OCI-LY7 (cell line): ENCODE data around the gene SLC37A1. TPM values are rescaled to one million over a fixed set of nuclear protein-coding genes. Genes with fewer than 3 reads are reported as not detected.
A peak's percentile ranks its signal among the peaks of the same experiment; 100 is the strongest.

Experiments used
- BruUV-seq: library from RNA; stranded (reverse); fragments of 400-500 nt; replicated peaks from 2 replicates; lab custom pipeline; 2021; lab: Mats Ljungman, UMichigan
- CTCF ChIA-PET: fragments of 300-600 bp; sonication (Branson Sonifier 250); formaldehyde crosslinking; loops from one replicate; lab custom pipeline; 2022; ENCODE audit warnings: antibody characterized with exemption; ENCODE audit not compliant: unreplicated experiment; lab: Charles Lee
- POLR2A ChIA-PET: fragments of 300-600 bp; sonication (Branson Sonifier 250); formaldehyde crosslinking; loops from one replicate; lab custom pipeline; 2022; ENCODE audit warnings: antibody characterized with exemption; lab: Charles Lee
- DNase-seq: peaks from one replicate; pipeline ENCODE4 v3.0.0-alpha.2; 2015; ENCODE audit warnings: low spot score
- H2AFZ ChIP-seq: fragments of 200-600 bp; sonication (generic), shearing (Covaris generic); 2 replicates; pipeline ENCODE4 v1.6.1; 2014; ENCODE audit warnings: mild to moderate bottlenecking, antibody characterized with exemption, low read length, moderate library complexity
- H3K27ac ChIP-seq: fragments of 200-600 bp; sonication (generic); 2 replicates; pipeline ENCODE4 v1.5.1; 2014; ENCODE audit warnings: mixed run types, low read depth, mild to moderate bottlenecking, moderate library complexity, low read length, inconsistent platforms; ENCODE audit not compliant: poor library complexity, severe bottlenecking
- H3K36me3 ChIP-seq: fragments of 200-600 bp; sonication (generic); 2 replicates; pipeline ENCODE4 v1.6.1; 2014; ENCODE audit warnings: mild to moderate bottlenecking, antibody characterized with exemption, low read length, moderate library complexity, mixed read lengths; ENCODE audit not compliant: insufficient read depth
- H3K4me1 ChIP-seq: fragments of 200-600 bp; sonication (generic); 2 replicates; pipeline ENCODE4 v1.5.1; 2014; ENCODE audit warnings: mild to moderate bottlenecking, low read length; ENCODE audit not compliant: insufficient read depth, poor library complexity, severe bottlenecking
- H3K4me2 ChIP-seq: fragments of 200-600 bp; sonication (generic); 2 replicates; pipeline ENCODE4 v1.6.1; 2014; ENCODE audit warnings: mild to moderate bottlenecking, low read length
- H3K4me3 ChIP-seq: fragments of 200-600 bp; sonication (generic); 2 replicates; pipeline ENCODE4 v1.5.1; 2014; ENCODE audit warnings: mild to moderate bottlenecking, low read depth, low read length; ENCODE audit not compliant: poor library complexity, severe bottlenecking
- H3K79me2 ChIP-seq: fragments of 200-600 bp; sonication (generic); 2 replicates; pipeline ENCODE4 v1.6.1; 2016; ENCODE audit warnings: low read depth, mild to moderate bottlenecking, low read length, moderate library complexity, mixed read lengths; ENCODE audit not compliant: insufficient read depth
- H3K9me2 ChIP-seq: fragments of 200-600 bp; sonication (generic); 2 replicates; pipeline ENCODE4 v1.6.1; 2016; ENCODE audit warnings: mild to moderate bottlenecking, low read length, mixed read lengths; ENCODE audit not compliant: insufficient read depth
- H3K9me3 ChIP-seq: fragments of 200-600 bp; sonication (generic); 2 replicates; pipeline ENCODE4 v1.6.1; 2014; ENCODE audit warnings: mild to moderate bottlenecking, mixed run types, low read length, mixed read lengths
- H4K20me1 ChIP-seq: fragments of 200-600 bp; sonication (generic); 2 replicates; pipeline ENCODE4 v1.6.1; 2014; ENCODE audit warnings: mild to moderate bottlenecking, antibody characterized with exemption, low read length, moderate library complexity, mixed read lengths; ENCODE audit not compliant: insufficient read depth
- CTCF ChIP-seq: fragments of 200-600 bp; sonication (generic); conservative IDR thresholded peaks from 2 replicates; pipeline ENCODE4 v1.5.1; 2014; ENCODE audit warnings: mild to moderate bottlenecking, antibody characterized with exemption, low read length, moderate library complexity, mixed read lengths
- EZH2phosphoT487 ChIP-seq: fragments of 200-600 bp; sonication (generic); IDR thresholded peaks from 2 replicates; pipeline ENCODE4 v1.6.1; 2018; ENCODE audit warnings: low read depth, borderline replicate concordance, mild to moderate bottlenecking, mixed run types, antibody characterized with exemption, low read length, moderate library complexity, mixed read lengths
- intact Hi-C: fragments of 100-400 bp; cut with micrococcal nuclease; formaldehyde crosslinking; loops from one replicate; pipeline ENCODE4 v1.10.0; 2022; ENCODE audit not compliant: unreplicated experiment
- total RNA-seq, 2 experiments: library from RNA; depleted of rRNA in 1 of 2; stranded (reverse); fragments of >200 nt in 1 of 2; shearing (Covaris generic) in 1 of 2; gene quantifications; 2 replicates each; pipeline ENCODE4 v1.2.3, GENCODE V29; 2014 to 2022

The SLC37A1 gene
- total RNA-seq, 2 experiments from 2014 or later = 22.5 to 27.6 TPM

GRCh38 chr21:42471206-42471605 is 42.4 kb upstream of the SLC37A1 start:
- POLR2A ChIA-PET = no interaction called here
- intact Hi-C loops = no loop called here

GRCh38 chr21:42471716-42472330 is 41.8 kb upstream of the SLC37A1 start:
- no peaks in the 10 kb centered on the region for H3K79me2 ChIP-seq
- TF ChIP-seq CTCF (no peak), EZH2phosphoT487 (no peak)
- H2AFZ ChIP-seq = peak overlapping the region; percentile 79
- peak overlapping the region; percentile 45 for H3K4me2 ChIP-seq
- peak overlapping the region; percentile 37 for H3K27ac ChIP-seq
- no peaks in the 10 kb centered on the region for H3K9me2 ChIP-seq
- intact Hi-C loops = no loop called here
- H3K9me3 ChIP-seq = no peaks in the 10 kb centered on the region
- BruUV-seq = no TSS peak
- no peaks in the 10 kb centered on the region for H4K20me1 ChIP-seq
- H3K4me3 ChIP-seq = no peak overlapping the region
- peak; percentile 62 for DNase-seq
- H3K36me3 ChIP-seq = no peaks in the 10 kb centered on the region
- ChIA-PET POLR2A (no interaction called here), CTCF (no interaction called here)
- peaks cover 51% of the 10 kb centered on the region for H3K4me1 ChIP-seq

More at GRCh38 chr21:42471206-42471605, 42.4 kb upstream of the SLC37A1 start:
- H3K27ac ChIP-seq = peak overlapping the region; percentile 37
- CTCF ChIA-PET = no interaction called here
- no peaks in the 10 kb centered on the region for H3K9me3 ChIP-seq
- H3K4me1 ChIP-seq = peaks cover 55% of the 10 kb centered on the region
- no peak for TF ChIP-seq EZH2phosphoT487
- TF ChIP-seq CTCF = no peak
- no TSS peak for BruUV-seq
- H3K9me2 ChIP-seq = no peaks in the 10 kb centered on the region
- no peak for DNase-seq
- H3K36me3 ChIP-seq = no peaks in the 10 kb centered on the region
- no peak overlapping the region for H3K4me3 ChIP-seq
- peak overlapping the region; percentile 79; the same call in 1 of the 2 replicates for H2AFZ ChIP-seq
- peak overlapping the region; percentile 45 for H3K4me2 ChIP-seq
- no peaks in the 10 kb centered on the region for H4K20me1 ChIP-seq
- no peaks in the 10 kb centered on the region for H3K79me2 ChIP-seq

GRCh38 chr21:42472521-42472920 is 41.1 kb upstream of the SLC37A1 start:
- POLR2A ChIA-PET = no interaction called here

More at GRCh38 chr21:42472521-42472920, 41.1 kb upstream of the SLC37A1 start:
- Histone ChIP-seq H3K4me2 (no peak overlapping the region), H3K9me2 (no peaks in the 10 kb centered on the region), H4K20me1 (no peaks in the 10 kb centered on the region), H3K36me3 (no peaks in the 10 kb centered on the region), H3K9me3 (no peaks in the 10 kb centered on the region), H2AFZ (peak overlapping the region; percentile 79; the same call in 1 of the 2 replicates), H3K27ac (no peak overlapping the region), H3K4me3 (no peak overlapping the region), H3K79me2 (no peaks in the 10 kb centered on the region), H3K4me1 (peaks cover 44% of the 10 kb centered on the region)
- DNase-seq = no peak
- CTCF ChIA-PET = no interaction called here
- BruUV-seq = no TSS peak
- TF ChIP-seq CTCF (no peak), EZH2phosphoT487 (no peak)
- intact Hi-C loops = no loop called here
